HG03039 (cell line): ENCODE measurements around the gene APBA2.

Source experiments
- ATAC-seq: cut with Tn5 transposase; IDR thresholded peaks from one replicate; pipeline ENCODE4 v1.9.1; 2021; ENCODE audit warnings: mild to moderate bottlenecking, moderate library complexity; ENCODE audit not compliant: unreplicated experiment

The APBA2 gene

DNA sequence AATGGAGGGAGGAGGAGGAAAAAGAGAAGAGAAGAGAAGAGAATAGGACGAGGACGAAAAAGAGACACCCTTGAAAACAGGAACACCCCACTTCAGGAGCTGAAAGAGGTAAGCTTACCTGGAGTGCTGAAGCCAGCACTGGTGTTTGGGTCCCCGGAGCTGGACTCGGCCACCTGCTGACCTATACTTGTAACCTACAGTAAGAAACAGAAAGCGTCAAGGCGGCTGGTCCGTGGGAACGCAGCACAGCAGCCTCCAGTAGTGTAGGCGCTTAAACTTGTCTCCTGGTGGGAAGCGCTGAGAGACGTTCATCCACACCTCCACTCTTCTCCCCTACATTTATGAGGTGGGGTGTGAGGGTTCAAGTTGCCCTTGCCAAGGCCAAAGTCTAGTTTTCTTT lies 242.9 kb downstream of the APBA2 start:
- no peak for ATAC-seq

DNA sequence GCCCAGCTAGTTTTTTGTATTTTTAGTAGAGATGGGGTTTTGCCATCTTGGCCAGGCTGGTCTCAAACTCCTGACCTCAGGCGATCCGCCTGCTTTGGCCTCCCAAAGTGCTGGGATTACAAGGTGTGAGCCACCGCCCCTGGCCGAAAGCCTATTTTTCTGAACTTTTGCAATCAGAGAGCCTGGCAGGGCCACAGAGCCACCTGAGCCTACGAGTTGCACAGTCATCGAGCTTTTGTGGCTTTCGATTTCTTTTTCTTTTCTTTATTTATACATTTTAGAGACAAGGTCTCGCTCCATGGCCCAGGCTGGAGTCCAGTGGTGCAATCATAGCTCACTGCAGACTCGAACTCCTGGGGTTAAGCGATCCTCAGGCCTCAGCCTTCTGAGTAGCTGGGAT lies 243.4 kb downstream of the APBA2 start:
- ATAC-seq: no peak

DNA sequence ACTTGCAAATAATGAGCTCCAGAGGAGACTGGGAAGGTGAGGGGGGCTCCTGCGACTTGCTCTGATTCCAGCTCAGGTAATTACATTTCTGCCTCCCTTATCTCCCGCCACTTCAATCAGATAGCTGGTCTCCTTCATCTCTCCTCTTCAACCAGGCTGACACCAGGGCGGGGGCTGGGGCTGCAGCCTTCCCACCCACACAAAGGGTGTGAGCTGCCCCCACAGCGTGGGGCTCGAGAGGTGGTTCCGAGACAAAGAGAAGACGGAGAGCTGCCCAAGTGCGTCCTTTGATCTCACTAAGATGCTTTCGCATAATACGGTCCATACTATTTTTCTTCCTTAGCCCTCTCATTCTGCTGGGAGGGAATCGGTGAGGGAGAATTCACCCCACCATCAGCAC lies 244.2 kb downstream of the APBA2 start:
- no peak for ATAC-seq

DNA sequence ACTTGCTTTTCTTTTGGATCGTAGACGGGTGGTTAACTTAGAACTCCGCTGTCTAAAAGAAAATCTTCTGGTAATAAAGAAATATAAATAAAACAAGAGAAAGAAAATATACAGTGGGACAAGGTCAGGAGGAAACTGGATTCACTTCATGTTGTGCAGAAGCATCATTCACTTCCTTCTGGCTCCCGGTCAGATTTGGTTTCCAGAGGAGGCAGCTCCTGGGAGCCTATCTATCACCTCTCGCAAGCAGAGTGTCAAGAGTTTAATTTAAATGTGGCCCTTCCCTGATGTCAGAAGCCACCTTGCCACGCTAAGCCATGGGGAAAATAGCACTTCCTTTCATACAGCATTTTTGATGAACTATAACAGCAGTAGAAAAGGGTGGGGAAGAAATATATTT lies 244.7 kb downstream of the APBA2 start:
- no peak for ATAC-seq

DNA sequence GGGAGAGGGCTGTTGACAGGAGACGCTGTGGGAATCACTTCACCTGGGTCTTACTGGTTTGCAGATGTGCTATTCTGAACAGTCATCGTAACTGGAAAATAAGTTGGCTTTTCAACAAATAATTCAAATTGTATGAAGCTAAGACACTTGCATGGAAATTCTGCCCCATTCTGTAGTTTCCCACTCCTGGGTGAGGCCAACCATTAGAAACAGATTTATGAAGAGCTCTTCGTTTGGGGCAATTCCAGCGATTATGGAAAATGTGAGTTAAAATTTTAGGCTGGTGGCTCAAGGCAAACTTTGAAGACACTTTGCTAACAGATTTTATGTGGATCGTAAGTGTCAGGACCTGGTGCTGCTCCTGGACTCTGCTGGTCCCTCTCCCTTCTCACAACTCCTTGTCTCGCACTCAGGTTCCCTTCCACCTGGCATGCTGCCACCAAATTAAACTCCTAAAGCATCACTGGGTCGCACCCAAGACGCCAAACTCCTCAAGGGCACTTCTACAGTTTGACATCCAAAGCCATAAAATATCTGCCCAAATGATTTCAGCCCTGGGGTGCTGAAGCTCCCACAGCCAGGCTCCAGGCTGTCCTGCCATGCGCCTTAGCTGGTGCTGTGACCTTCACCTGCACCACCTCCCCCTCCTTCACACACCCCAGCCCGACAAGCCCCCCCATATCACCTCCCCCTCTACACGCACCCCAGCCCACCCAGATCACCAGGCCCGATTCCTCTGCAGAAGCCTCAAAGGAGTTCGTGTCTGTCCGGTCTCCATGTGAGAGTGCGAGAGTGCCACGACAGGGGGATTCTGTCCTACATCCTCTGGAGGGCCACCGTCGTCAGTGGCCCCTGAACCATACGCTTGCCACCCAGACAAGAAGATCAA lies 245.4 kb downstream of the APBA2 start:
- ATAC-seq: no peak

DNA sequence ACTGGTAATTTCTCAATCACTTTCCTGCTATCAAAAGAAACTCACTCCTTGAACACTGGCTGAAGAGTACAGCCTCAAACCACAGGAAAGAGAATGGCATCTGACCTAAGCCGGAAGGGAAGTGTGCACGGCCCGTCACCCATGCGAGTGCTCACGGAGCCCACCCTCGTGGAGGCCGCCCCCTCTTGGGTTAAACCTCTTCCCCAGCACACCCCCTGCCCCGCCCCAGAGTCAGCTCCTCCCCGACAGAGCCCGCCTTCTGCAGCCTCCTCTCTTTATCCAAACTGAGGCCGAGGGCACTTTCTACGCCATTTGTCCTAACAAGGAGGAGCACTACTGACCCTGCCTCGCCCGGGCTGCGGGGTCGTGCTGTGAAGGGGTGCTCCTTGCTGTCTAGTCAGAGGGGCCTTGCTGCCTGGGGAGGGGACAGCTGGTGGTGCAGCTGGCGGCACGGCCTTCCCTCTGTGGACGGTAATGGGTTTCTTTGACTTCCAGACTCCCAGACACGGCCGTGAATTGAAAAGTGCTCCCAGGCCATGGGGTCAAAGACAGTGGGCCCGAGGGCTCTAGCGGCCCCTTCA lies 246.2 kb downstream of the APBA2 start:
- no peak for ATAC-seq

DNA sequence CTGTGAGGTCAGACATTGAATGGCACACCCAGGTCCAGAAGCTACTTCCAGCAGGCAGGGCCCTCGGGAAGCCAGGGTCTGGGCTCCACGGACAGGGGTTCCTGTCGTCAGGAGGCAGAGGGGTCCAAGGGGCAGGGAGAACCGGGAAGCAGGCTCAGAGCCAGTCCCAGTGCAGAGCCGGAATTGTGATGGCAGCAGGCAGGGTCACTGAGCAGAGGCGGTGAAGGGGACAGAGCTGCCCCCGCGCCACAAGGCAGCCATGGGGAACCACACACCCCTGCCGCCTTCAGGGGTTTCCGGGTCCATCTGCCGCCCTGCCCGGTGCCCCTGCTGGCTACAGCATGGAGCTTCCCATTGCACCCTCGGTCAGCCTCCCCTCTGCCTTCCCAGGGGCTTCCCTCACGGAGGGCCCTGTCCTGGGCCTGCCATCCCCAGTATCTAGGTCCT lies 247.0 kb downstream of the APBA2 start:
- ATAC-seq: no peak

DNA sequence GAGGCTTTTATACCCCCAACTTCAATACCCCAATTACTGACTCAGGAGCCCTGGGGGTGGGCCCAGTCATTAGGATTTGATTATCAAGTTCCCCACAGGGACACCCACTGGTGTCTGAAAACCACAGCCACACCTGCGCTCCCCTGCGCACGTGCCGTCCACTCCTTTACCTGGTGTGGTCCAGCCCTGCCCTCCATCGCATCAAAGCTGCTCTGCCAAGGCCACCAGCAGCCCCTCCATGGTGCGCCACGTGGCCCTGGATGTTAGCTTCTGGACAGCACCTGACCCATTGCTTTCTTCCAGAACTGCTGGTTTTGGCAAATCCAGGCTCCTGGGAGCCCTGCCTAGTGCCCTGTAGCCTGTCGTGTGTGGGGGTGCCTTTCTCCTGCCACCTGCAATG lies 247.5 kb downstream of the APBA2 start:
- ATAC-seq: no peak

DNA sequence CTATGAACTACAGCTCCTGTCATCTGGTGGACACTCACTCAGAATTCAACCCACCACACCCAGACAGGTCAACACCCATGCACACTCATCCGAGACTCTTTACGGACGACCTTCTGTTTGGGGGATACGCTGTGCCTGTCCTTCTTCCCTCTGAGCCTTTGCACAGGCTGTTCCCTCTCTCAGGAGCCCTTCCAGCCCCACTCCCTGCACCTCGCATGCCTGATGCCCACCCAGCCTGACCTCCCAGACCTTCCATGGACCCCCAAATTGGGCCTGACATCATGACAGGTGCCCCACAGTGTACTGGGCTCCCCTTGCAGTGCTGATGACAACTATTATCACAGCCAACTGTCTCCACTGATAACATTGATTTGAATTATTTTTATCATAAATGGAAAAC lies 248.0 kb downstream of the APBA2 start:
- no peak for ATAC-seq

DNA sequence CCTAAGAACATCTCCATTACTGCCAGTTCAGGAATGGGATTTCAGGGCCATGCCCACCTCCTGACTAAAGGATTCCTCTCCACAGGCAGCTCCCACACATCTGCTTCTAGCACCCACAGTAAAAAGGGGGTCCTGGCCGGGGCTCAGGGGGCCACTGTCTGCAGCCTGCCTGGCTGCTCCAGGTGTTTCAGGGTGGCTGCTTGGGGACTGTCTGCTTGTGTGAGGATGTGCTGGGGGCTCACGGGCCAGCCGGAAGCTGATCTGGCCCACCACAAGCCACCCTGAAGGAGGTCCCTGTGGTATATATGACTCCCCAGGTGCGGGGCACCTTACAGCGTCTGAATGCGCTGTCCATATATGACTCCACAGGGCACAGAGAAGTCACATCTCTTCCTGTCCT lies 248.5 kb downstream of the APBA2 start:
- no peak for ATAC-seq

DNA sequence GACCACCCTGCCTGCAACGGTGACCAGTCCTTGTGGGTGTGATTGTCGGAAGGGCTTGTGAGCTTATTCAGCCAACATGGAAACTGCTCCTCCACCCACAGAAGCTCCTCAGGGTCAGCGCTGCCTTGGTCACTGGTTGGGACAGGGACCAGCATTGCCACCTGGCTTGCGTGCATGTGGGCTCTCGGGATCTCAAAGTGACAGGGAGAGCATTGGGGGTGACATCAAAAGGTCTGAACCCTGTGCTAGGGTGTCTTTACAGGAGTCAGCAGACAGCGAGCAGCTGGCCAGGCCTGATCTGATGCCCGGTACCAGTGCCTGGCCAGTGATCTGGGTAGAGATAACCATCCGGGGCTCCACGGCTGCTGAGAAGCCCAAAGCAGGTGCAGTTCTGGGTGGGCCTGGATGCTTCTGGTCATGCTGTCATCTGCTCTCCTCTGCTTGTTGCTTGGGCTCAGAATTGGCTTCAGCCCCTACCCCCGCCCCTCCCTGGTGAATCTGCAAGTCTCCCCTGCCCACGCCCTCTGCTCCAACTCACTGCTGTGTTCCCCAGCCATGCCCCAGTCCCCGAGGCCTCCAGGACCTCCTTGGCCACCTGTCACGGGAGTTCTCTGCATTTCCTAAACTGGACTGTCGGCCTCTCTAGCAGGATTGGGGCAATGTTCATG lies 249.0 kb downstream of the APBA2 start:
- ATAC-seq: no peak

DNA sequence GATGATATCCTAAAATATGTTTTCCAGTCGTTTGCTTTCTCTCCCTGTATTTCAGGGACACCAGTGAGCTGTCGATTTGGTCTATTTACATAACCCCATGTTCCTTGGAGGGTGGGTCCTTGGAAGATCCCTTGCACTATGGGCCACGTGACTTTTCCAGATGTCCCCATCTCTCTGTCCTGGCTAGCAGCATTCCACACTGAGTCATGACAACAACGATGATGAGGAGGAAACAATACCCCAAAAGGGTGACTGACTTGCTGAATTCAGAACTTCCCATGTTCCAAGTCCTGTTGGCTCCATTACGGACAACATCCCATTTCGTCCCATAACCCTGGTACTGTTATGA lies 249.5 kb downstream of the APBA2 start:
- ATAC-seq: no peak

DNA sequence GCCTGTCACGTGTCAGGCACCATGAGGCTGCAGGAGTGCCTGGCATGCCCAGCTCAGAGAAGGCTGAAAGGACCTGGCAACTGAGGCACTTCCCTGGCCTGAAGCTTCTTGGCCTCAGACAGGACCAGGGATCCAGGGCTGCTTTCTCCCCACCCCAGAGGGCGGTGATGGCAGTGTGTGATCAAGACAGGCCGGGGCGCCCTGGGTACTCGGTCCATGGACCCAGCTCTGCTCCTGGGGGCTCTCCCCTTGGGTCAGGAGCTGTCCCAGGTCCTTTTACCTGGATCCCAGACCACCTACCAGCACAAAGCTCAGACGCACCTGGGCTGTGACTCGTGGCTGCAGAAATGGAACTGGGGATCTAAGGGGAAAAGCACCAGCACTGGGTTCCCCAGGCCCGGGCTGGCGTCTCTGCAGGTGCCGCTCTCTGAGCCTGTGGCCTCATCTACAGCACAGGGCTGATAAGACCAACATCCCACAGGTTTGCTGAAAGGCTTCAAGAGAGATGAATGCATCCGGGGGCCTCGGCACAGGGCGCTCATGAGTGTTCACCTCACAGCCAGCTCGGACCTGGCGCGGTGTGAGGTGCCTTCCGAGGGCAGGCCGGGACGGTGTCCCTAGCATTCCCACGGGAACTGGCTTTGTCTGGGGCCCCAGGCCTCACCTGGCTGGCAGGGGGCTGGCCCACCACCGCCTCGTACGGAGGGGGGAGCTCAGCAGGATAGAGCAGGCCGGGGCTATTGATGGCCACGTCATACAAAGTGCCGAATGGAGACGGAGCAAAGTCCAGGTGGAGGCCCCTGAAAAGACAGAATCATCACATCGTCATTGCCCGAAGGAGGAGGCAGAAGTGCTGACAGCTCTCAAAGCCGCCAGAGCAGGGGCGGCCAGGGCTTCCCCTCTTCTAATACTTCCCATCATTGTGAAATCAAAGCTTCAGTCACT lies 250.2 kb downstream of the APBA2 start:
- ATAC-seq: no peak

DNA sequence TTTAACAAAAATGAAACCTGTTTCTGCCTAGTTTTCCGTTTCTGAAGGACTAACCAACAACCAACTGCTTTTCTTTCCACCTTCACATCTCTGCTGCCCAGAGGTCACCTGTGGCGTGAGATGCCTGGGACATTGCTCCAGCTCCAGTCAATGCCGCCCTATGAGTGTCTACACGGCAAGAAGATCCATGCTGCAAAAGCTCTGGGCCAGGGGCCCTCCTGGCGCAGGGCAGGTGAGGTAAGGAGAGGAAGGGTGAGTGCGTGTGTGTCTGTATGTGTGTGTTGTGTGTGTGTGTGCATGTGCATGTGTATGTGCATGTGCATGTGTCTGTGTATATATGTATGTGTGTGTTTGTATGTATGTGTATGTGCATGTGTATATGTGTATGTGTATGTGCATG lies 252.5 kb downstream of the APBA2 start:
- ATAC-seq: no peak

DNA sequence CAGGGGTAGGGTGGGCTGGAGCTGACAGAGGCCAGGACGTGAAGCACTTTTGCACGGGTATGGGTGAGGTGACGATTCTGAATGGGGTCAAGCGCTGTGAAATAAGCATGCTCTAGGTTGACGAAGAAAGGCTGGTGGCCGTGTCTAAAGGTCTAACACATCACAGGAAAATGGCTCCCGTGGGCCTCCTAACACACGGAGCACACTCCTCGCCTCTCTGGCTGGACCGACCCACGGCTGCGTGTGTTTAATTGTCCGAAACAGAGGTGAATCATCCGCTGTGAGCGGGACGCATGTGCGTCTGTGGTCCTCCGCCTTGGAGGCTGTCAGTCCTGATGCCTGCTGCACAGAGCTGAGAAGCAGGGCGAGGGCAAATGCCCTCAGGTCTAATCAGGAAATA lies 253.3 kb downstream of the APBA2 start:
- ATAC-seq: no peak

DNA sequence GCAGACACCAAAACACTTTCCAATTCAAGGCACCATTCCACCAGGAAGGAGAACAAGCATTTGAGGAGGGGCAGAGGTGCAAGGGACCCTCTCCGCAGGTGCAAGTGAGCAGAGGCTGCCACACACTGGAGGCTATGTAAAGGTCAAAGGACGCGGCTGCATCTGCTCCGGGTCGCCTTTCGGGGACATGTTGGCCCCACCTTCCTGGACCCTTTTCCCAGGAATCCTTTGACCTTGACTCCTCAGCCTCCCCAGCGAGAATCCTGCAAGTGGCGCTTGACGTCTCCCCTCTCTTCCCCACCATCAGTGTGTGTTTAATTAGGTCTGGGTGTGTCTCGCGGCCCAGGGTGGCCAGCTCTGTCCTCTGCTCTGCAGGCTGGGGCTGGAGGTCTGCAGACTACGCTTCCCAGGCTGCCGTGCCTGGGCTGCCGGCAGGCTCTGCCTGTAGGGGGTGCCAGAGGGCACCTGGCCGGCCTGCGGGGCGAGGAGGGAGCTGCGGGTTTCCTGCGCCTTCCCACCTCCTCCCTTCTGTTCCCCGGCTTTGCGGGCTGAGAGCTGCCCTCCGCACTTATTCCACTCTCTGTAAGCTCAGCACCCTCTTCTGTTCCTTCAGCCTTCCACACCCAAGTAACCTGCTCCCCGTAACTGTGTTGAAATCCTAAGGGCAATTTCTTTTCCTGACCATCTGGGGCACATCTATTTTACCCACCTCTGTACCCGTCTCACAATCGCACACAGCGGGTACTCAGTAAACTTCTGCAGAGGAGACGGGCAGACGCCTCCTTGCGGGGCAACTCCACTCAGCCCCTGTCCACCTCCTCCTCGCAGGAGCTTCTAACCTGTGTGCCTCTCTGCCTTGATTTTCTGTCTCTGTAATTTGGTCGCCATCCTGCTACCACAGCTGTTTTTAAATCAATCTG lies 254.0 kb downstream of the APBA2 start:
- no peak for ATAC-seq

DNA sequence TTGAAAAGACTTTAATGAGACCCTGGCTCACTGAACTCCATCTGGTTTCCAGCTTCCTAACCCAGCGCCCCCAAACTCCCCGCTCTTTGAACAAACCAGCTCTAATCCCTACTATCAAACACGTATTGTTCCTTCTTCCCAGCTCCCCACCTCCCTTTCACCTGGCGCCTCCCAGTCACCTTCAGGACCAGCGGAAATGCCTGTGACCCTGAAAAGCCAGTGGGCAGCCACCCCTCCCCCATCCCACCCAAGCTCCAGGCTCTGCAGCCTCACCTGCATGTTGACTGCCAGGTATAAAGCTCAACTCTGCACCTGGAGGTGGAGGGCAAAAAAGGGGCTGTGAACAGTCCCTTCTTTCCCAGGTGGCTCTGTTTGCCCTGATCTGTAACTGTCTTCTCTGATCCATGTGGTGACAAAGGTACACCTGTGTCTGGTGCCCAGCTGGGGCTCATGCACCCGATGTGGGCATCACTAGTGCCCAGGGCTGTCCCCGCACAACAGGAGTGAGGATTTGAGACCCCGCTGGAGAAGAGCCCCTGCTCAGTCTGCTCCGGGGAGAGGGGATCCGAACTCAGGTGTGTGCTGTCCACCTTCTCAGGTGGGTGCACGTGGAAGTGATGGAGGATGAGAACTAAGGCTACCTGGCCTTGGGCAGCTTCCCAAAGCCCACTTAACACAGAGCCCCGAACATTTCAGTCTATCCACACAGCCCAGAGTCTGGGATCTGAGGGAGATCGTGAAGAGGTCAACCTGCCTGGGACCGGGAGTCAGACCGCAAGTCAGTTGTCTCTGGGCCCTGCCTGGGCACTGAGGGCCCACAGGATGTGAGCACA lies 254.9 kb downstream of the APBA2 start:
- ATAC-seq: no peak

DNA sequence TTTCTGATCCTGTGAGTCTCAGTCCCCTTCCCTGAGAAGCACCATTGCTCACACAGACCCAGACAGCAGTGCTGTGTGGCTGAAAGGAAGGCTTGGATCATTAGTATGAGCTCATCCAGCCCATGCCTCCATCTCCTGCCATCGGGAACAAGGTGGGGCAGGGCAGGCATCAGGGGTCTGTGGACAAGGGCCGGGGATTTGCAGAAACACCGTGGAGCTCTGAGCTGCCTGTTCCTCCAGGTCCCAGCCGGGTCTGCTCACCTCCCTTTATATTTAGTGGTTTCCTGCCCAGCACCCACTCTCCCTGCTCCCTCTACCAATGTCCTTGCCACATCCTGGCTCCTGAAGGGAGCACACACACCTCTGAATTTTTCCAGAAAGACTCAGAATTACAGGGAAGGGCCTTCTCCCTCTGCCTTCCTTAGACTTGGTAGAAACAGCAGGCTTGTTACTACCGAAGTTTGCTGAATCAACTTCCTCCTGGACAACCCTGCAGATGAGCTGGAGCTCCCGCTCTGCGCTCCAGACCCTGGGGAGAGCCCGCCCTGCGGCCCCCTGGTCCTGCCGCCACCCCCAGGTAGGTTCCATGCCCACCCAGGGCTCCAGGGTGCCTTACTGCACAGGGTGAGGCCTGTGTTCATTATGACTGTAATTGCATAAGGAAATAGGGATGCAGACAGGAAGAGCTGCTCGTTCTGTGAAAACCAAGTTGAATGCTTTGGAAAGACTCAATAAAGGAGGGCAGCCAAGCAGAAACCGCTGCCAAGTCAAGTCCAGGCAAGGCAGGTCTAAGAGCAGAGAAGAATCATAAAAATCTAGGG lies 255.7 kb downstream of the APBA2 start:
- ATAC-seq: no peak
